ENCODE data around the gene MBOAT1.
"Not testable (repeated sequence)": the region's sequence is repeated elsewhere in the genome, so short reads cannot be mapped to it uniquely, and the experiment has no call there.

MBOAT1 gene

DNA sequence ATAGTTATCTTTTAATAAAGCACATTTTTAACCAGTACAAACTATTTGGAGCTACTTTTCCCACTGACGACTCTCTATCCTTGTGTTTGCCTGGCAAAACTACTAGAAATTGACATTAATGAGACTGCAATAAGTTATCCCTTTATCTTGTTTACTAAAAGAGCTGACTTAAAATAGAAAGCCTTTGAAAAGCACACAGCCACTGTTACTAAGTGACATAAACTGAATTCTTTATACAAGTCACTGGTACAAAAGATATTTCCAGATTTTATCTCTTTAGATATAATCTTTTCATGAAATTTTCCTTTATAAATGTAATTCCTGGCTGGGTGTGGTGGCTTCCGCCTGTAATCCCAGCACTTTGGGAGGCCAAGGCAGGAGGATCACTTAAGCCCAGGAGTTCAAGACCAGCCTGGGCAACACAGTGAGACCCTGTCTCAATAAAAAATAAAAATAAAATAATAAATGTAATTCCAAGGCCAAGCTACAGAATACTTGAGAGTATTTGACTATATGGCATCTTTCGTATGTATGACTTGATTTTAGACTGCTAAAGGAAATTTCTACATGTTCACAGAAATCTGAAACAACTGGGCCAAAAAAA, 9.5 kb downstream of the MBOAT1 start:
- no peak for DNase-seq (ENCODE audit: low read depth)

- DNase-seq (ENCODE audit: low read depth), result no peak
Observed at GRCh38 chr6:20202324-20202658, 10.0 kb downstream of the MBOAT1 start.

GRCh38 chr6:20200761-20201630, 11.3 kb downstream of the MBOAT1 start:
- DNase-seq (ENCODE audit: low read depth), result no peak

DNA sequence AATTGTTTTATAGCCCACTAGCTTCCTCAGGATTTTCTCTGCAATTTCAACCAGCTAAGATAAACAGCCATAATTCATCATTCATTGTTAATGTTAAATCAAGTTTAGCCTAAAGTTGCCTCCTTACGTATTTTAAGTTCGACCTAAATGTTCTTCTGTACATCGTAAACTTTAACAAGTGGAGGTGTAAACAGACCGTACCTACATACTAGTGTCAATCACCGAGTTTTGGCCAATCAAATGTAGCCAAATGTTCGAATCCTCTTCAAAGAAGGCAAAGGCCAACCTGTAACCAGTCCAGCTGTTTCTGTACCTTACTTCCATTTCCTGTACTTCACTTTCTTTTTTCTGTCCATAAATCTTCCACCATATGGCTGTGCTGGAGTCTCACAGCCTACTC, 13.5 kb downstream of the MBOAT1 start:
- no peak for DNase-seq (ENCODE audit: low read depth)

DNA sequence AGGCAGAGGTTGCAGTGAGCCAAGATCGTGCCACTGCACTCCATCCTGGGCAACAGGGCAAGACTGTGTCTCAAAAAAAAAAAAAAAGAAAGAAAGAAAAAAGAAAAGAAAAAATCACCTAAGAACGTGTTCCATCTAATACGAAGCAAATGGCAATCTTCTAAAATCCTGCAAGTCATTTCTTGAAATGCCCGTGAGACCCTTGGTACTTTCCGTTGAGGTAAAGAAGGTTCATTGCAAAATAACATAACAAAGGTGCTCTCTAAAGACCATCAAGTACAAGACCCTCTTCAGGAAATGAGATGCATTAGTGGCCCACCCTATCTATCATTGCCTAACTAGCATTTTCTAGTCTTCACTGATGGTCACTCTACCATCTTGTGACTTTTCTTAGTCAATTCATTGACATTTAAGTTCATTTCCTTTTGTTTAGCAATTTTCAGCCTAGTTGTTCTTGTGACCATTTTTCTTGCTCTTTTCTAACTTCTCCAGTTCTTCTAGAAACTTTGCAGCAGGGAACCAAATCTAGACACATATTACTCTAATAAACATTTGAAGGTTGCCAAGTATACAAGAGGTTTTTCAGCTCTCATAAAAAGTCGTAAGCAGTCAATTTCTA, 14.0 kb downstream of the MBOAT1 start:
- DNase-seq (ENCODE audit: low read depth), result no peak

GRCh38 chr6:20197251-20197650, 15.0 kb downstream of the MBOAT1 start:
- DNase-seq (ENCODE audit: low read depth), result no peak

DNA sequence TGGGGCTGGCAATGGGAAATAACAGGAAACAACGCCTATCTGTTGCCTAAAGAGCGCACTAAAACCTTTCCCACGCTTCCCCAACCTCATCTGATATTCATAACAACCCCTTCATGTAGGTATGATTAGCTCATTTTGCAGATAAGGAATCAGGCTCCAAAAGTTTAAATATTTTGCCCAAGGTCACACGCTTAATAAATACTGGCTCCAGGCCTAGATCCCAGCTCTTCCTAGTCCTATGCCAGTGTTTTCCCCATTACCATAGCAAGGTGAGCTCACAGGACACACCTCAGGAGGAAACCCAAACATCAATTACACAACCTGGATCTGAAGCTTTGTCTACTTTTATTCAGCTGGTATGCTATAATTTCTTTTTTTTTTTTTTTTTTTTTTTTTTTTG, 19.6 kb downstream of the MBOAT1 start:
- no peak for DNase-seq (ENCODE audit: low read depth)

GRCh38 chr6:20191992-20192391, 20.3 kb downstream of the MBOAT1 start:
- no peak for DNase-seq (ENCODE audit: low read depth)

GRCh38 chr6:20188630-20189075, 23.6 kb downstream of the MBOAT1 start:
- DNase-seq (ENCODE audit: low read depth), result no peak

GRCh38 chr6:20186981-20187380, 25.3 kb downstream of the MBOAT1 start:
- no peak for DNase-seq (ENCODE audit: low read depth)

- DNase-seq (ENCODE audit: low read depth), result no peak
Observed at GRCh38 chr6:20183706-20184105, 28.6 kb downstream of the MBOAT1 start.

GRCh38 chr6:20182926-20183521, 29.2 kb downstream of the MBOAT1 start:
- no peak for DNase-seq (ENCODE audit: low read depth)

GRCh38 chr6:20182069-20182468, 30.2 kb downstream of the MBOAT1 start:
- no peak for DNase-seq (ENCODE audit: low read depth)

DNA sequence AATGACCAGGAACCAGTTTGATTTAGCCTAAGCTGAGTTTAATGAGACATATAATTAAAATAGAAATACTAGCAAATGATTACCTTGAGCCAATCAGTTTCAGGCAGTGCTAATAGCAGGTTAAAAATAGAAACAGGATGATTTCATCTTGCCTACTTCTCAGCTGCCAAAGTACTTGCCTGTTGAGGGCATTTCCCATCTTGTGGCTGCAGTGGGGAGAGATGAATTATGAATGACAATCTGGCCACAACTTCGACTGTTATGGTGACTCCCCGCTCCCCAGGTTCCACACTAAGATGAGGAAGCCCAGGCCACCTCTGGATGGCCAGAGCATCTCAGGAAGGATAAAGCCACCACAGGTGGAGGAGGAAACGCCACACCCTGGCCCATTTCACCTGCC, 31.3 kb downstream of the MBOAT1 start:
- no peak for DNase-seq (ENCODE audit: low read depth)

DNA sequence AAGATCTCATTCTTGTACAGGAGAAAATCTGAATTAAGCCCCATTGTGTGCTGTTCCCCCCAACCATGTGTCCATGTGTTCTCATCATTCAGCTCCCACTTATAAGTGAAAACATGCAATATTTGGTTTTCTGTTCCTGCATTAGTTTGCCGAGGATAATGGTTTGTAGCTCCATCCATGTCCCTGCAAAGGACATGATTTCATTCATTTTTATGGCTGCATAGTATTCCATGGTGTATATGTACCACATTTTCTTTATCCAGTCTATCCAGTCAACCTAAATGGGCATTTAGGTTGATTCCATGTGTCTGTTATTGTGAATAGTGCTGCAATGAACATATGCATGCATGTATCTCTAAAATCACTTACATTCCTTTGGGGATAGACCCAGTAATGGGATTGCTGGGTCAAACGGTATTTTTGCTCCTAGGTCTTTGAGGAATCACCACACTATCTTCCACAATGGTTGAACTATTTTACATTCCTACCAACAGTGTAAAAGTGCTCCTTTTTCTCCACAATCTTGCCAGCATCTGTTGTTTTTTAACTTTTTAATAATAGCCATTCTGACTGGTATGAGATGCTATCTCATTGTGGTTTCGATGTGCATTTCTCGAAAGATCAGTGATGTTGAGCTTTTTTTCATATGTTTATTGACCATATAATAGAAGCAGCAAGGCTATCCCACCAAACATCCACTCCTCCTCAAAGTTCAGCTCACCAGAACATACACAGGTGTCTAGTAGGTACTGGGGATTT, 32.8 kb downstream of the MBOAT1 start:
- not testable (repeated sequence) for DNase-seq (ENCODE audit: low read depth)

- DNase-seq (ENCODE audit: low read depth), result no peak
Observed at GRCh38 chr6:20178327-20178726, 33.9 kb downstream of the MBOAT1 start.

DNA sequence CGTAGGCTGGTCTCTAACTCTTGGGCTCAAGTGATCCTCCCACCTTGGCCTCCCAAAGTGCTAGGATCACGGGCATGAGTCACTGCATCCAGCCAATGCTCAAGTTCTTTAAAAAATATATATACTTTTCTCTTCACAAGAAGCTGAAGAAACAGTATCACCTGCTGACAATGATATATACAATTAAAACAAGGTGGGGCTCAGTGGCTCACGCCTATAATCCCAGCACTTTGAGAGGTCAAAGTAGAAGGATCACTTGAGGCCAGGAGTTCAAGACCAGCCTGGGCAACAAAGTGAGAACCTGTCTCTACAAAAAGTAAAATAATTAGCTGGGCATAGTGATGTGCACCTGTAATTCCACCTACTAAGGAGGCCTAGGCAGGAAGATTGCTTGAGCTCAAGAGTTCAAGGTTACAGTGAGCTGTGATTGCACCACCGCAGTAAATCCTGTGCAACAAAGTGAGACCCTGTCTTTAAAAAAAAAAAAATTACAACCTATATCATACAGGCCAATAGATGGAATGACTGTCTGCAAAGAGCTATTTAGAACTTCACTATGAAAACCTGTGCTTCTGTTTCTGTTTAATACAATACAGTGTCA, 36.4 kb downstream of the MBOAT1 start:
- no peak for DNase-seq (ENCODE audit: low read depth)

DNA sequence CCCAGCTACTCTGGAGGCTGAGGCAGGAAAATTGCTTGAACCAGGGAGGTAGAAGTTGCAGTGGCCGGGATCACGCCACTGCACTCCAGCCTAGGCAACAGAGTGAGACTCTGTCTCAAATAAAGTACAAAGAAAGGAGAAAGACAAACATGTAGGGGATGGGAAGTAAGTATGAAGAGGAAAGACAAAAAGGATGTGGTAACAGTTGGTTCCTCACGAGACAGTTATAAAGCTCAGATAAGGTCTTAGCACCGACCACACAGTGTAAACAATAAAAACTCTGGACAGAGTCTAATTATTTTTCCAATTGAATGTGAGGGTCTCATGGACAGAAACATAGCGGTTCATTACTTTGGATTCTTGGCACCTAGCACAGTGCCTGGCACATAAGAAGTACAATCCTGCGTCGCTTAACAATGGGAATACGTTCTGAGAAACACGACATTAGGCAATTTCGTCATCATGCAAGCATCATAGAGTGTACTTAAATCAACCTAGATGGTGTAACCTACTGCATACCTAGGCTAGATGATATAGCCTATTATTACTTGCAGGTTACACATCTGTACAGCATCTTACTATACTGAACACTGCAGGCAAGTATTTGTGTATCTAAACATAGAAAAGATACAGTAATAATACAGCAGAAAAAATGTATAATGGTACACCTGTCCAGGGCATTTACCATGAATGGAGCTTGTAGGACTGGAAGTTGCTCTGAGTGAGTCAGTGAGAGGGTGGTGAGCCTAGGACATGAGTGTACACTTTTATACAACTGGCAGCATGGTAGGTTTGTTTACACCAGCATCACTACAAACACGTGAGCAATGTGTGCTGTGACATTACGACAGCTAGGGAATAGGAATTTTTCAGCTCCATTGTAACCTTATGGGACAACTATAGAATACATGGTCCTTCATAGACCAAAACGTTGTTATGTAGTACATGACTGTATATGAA, 38.2 kb downstream of the MBOAT1 start:
- no peak for DNase-seq (ENCODE audit: low read depth)

DNA sequence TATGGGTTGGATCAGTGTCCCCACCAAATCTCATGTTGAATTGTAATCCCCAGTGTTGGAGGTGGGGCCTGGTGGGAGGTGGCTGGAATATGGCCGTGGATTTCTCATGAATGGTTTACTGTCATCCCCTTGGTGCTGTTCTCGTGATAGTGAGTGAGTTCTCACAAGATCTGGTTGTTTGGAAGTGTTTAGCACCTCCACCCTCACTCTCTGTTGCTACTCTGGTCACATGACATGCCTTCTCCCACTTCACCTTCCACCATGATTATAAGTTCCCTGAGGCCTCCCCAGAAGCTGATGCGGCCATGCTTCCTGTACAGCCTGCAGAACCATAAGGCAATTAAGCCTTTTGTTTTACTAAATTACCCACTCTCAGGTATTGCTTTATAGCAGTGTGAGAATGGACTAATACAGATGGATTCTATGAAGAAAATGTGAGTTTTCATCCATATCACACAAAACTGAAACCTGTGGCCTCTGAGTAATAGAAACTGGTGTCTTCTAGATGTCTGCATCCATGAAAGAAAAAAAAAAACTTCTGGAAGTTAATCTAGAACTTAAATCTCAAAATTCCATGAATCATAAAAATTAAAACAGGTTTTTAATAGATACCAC, 39.3 kb downstream of the MBOAT1 start:
- DNase-seq (ENCODE audit: low read depth), result no peak

Data from non-pigmented ciliary epithelial cell (primary cell).